Panc1 (cell line): ENCODE measurements around the gene MAMLD1.

Experiments
- CTCF ChIP-seq: fragments of 450-650 bp; IDR thresholded peaks from 2 replicates; pipeline ENCODE4 v1.5.1; 2017; ENCODE audit warnings: mild to moderate bottlenecking
- REST ChIP-seq, 2 experiments: IDR thresholded peaks; 2 replicates each; pipeline ENCODE4 v1.6.1; 2011 to 2012; ENCODE audit warnings: low read depth in 2 of 2, control low read depth in 1 of 2, low read length in 1 of 2, mild to moderate bottlenecking in 1 of 2, moderate library complexity in 1 of 2; ENCODE audit not compliant: insufficient read depth in 1 of 2

- TF ChIP-seq CTCF (no peak), REST (IDR thresholded peaks at IDR 0.05; ENCODE audit: insufficient read depth in 1 of 2, low read depth in 2 of 2, low read length in 1 of 2) (no peak)
Observed at GRCh38 chrX:150332023-150332422, 31.1 kb upstream of the MAMLD1 start.
